A549 (cell line): ENCODE data around the gene SLC6A4.

Experiments used
- CTCF ChIP-seq: fragments of >200 bp; sonication (Bioruptor Twin); formaldehyde crosslinking; IDR thresholded peaks from 3 replicates; pipeline ENCODE4 v1.5.1; 2016
- MAFK ChIP-seq: fragments of 450-650 bp; IDR thresholded peaks from 2 replicates; pipeline ENCODE4 v1.6.1; 2014; ENCODE audit not compliant: partially characterized antibody
- TF ChIP-seq, protein P1 (sequence below): fragments of 150-350 bp; IDR thresholded peaks from 2 replicates; pipeline ENCODE4 v1.6.1; 2014; ENCODE audit warnings: low read depth, mild to moderate bottlenecking, low read length

- no peak for TF ChIP-seq CTCF
- TF ChIP-seq, protein P1, sequence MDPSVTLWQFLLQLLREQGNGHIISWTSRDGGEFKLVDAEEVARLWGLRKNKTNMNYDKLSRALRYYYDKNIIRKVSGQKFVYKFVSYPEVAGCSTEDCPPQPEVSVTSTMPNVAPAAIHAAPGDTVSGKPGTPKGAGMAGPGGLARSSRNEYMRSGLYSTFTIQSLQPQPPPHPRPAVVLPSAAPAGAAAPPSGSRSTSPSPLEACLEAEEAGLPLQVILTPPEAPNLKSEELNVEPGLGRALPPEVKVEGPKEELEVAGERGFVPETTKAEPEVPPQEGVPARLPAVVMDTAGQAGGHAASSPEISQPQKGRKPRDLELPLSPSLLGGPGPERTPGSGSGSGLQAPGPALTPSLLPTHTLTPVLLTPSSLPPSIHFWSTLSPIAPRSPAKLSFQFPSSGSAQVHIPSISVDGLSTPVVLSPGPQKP: no peak
- TF ChIP-seq MAFK: no peak
Measured at GRCh38 chr17:30241051-30241450, 5.6 kb upstream of the SLC6A4 start.
